Smooth muscle cell (in vitro differentiated cells): ENCODE data around the gene ZMYND19. TPM values are rescaled to one million over a fixed set of nuclear protein-coding genes. Genes with fewer than 3 reads are reported as not detected.
A peak's percentile ranks its signal among the peaks of the same experiment; 100 is the strongest.

Experiments used
- DNase-seq: peaks from one replicate; lab custom pipeline; 2025; ENCODE audit not compliant: unreplicated experiment; lab: John Stamatoyannopoulos, UW
- H2AFZ ChIP-seq: fragments of 200-600 bp; sonication (generic); 2 replicates; pipeline ENCODE4 v1.6.0; 2016; ENCODE audit warnings: antibody characterized with exemption, low read depth, mild to moderate bottlenecking
- H3F3A ChIP-seq: fragments of 200-600 bp; sonication (generic); 2 replicates; pipeline ENCODE4 v1.6.0; 2017; ENCODE audit warnings: antibody characterized with exemption, low read depth
- H3K27ac ChIP-seq: fragments of 200-600 bp; sonication (generic); 2 replicates; pipeline ENCODE4 v1.5.1; 2016; ENCODE audit warnings: low read depth, mild to moderate bottlenecking
- H3K27me3 ChIP-seq: fragments of 200-600 bp; sonication (generic); 2 replicates; pipeline ENCODE4 v1.6.1; 2016; ENCODE audit warnings: low read depth, mild to moderate bottlenecking
- H3K36me3 ChIP-seq: fragments of 200-600 bp; sonication (generic); 2 replicates; pipeline ENCODE4 v1.5.1; 2016; ENCODE audit warnings: low read depth
- H3K4me1 ChIP-seq: fragments of 200-600 bp; sonication (generic); 2 replicates; pipeline ENCODE4 v1.5.1; 2016; ENCODE audit warnings: low read depth
- H3K4me2 ChIP-seq: fragments of 200-600 bp; sonication (generic); 2 replicates; pipeline ENCODE4 v1.6.0; 2016; ENCODE audit warnings: mild to moderate bottlenecking
- H3K4me3 ChIP-seq: fragments of 200-600 bp; sonication (generic); 2 replicates; pipeline ENCODE4 v1.5.1; 2016; ENCODE audit warnings: mild to moderate bottlenecking
- H3K79me2 ChIP-seq: fragments of 200-600 bp; sonication (generic); 2 replicates; pipeline ENCODE4 v1.6.0; 2016; ENCODE audit warnings: low read depth, mild to moderate bottlenecking
- H3K9ac ChIP-seq: fragments of 200-600 bp; sonication (generic); 2 replicates; pipeline ENCODE4 v1.6.0; 2016; ENCODE audit warnings: low read depth
- H3K9me3 ChIP-seq: fragments of 200-600 bp; sonication (generic); replicated peaks from 2 replicates; pipeline ENCODE4 v1.5.1; 2016; ENCODE audit warnings: low read depth
- H4K20me1 ChIP-seq: fragments of 200-600 bp; sonication (generic); 2 replicates; pipeline ENCODE4 v1.6.0; 2016; ENCODE audit warnings: low read depth
- WGBS: methylation state at CpG from one replicate; pipeline ENCODE4 v1.1.7; 2016; ENCODE audit warnings: low lambda C conversion rate; 5-methylcytosine and 5-hydroxymethylcytosine counted together
- polyA plus RNA-seq: library from polyadenylated mRNA; unstranded; fragments of >200 nt; fragmentation: Nextera tagmentation; extraction: Ambion mirVana; gene quantifications from 2 replicates; pipeline ENCODE4 v1.2.1, GENCODE V29; 2016
- total RNA-seq: library from RNA; depleted of rRNA; stranded (reverse); fragments of >200 nt; gene quantifications from 2 replicates; pipeline ENCODE4 v1.2.3, GENCODE V29; 2014
- TF ChIP-seq, protein P1 (sequence below): fragments of 200-600 bp; sonication (generic); IDR thresholded peaks from 2 replicates; pipeline ENCODE4 v1.5.1; 2017; ENCODE audit warnings: borderline replicate concordance, mild to moderate bottlenecking, antibody characterized with exemption; ENCODE audit not compliant: insufficient read depth, poor library complexity, severe bottlenecking

The ZMYND19 gene
- total RNA-seq = 13.5 and 16.6 TPM in 2 replicates
- polyA plus RNA-seq = 37.8 and 41.8 TPM in 2 replicates

GRCh38 chr9:137590469-137591383, at the start of gene ZMYND19:
Gene ZMYND19 (minus strand): TSS chr9:137590512. CDS start chr9:137590263, 249 bp downstream.
- 2% methylated on average over 59 of the region's 113 CpGs for WGBS
- H3K4me3 ChIP-seq = peak within 1 kb of the TSS; percentile 86
- peak within 1 kb of the TSS; percentile 90 for H2AFZ ChIP-seq
- peaks cover 11% of the 10 kb centered on the region for H4K20me1 ChIP-seq
- DNase-seq = peak; percentile 71
- H3K4me2 ChIP-seq = peak within 1 kb of the TSS; percentile 94
- H3F3A ChIP-seq = no peaks in the 10 kb centered on the region
- no peaks in the 10 kb centered on the region for H3K27me3 ChIP-seq
- H3K9me3 ChIP-seq = no peaks in the 10 kb centered on the region
- peaks cover 16% of the 10 kb centered on the region for H3K79me2 ChIP-seq
- H3K27ac ChIP-seq = peak within 1 kb of the TSS; percentile 25
- H3K9ac ChIP-seq = peak within 1 kb of the TSS; percentile 62
- peaks cover 9% of the 10 kb centered on the region for H3K4me1 ChIP-seq
- H3K36me3 ChIP-seq = no peaks in the 10 kb centered on the region
- TF ChIP-seq, protein P1, sequence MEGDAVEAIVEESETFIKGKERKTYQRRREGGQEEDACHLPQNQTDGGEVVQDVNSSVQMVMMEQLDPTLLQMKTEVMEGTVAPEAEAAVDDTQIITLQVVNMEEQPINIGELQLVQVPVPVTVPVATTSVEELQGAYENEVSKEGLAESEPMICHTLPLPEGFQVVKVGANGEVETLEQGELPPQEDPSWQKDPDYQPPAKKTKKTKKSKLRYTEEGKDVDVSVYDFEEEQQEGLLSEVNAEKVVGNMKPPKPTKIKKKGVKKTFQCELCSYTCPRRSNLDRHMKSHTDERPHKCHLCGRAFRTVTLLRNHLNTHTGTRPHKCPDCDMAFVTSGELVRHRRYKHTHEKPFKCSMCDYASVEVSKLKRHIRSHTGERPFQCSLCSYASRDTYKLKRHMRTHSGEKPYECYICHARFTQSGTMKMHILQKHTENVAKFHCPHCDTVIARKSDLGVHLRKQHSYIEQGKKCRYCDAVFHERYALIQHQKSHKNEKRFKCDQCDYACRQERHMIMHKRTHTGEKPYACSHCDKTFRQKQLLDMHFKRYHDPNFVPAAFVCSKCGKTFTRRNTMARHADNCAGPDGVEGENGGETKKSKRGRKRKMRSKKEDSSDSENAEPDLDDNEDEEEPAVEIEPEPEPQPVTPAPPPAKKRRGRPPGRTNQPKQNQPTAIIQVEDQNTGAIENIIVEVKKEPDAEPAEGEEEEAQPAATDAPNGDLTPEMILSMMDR = no peak

DNA sequence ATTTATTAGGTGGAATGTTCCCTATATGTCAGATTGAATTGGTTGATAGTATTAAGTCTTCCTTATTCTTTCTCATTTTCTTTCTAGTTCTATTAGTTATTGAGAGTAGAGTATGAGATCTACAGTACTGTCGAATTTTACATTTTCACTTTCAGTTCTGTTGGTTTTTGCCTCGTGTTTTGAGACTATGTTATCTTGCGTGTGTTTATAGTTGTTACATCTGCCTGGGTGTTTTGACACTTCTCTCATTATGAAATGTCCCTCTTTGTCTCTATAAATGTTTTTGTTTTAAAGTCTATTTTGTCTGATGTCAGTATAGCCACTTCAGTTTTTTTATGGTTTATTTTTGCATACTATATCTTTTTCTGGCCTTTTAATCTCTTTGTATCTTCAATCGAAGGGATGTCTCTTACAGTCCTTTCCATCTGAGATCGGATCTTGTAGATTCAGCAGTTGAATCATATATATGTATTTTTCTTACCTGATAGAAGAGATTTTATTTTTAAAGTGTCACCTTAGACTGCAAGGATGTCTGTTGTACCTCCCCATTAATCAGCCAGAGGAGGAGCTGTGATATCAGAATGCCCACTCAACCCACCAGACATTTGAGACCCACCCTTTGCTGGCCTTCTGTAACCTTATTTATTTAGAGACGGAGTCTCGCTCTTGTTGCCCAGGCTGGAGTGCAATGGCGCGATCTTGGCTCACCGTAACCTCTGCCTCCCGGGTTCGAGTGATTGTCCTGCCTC, 49.2 kb upstream of the ZMYND19 start:
- H3K27ac ChIP-seq = no peak overlapping the region
- no peaks in the 10 kb centered on the region for H3K27me3 ChIP-seq
- H3K9me3 ChIP-seq = no peaks in the 10 kb centered on the region
- H3K4me3 ChIP-seq = no peak overlapping the region
- DNase-seq = no peak
- WGBS = 90% methylated on average over 12 of the region's 12 CpGs
- TF ChIP-seq, protein P1 = no peak
- H3F3A ChIP-seq = no peaks in the 10 kb centered on the region
- no peak overlapping the region for H3K9ac ChIP-seq
- H3K4me1 ChIP-seq = no peaks in the 10 kb centered on the region
- peaks cover 100% of the 10 kb centered on the region for H3K79me2 ChIP-seq
- no peak overlapping the region for H2AFZ ChIP-seq
- H3K4me2 ChIP-seq = no peak overlapping the region
- no peaks in the 10 kb centered on the region for H3K36me3 ChIP-seq
- peaks cover 99% of the 10 kb centered on the region for H4K20me1 ChIP-seq

DNA sequence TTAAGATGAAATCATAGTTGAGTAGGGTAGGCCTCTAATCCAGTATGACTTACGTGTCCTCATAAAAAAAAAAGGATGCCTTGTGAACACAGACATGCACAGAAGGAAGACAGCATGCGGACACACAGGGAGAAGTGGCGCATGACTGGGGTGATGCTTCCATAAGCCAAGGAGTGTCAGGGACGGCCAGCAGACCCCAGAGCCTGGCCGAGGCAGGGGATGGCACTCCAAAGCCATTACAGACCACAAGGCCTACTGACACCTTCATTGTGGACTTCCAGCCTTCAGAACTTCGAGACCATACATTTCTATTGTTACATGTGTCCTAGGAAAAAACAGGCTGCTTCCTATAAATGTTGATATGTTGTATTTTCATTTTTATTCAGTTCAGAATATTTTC, 48.4 kb upstream of the ZMYND19 start:
- H2AFZ ChIP-seq = no peak overlapping the region
- WGBS = 84% methylated on average over 6 of the region's 6 CpGs

More for the DNA sequence above, 48.4 kb upstream of the ZMYND19 start:
- H3K27me3 ChIP-seq = no peaks in the 10 kb centered on the region
- H3K79me2 ChIP-seq = peaks cover 100% of the 10 kb centered on the region
- H3K9ac ChIP-seq = no peak overlapping the region
- H3K4me3 ChIP-seq = no peak overlapping the region
- no peaks in the 10 kb centered on the region for H3K36me3 ChIP-seq
- no peaks in the 10 kb centered on the region for H3K4me1 ChIP-seq
- no peak for DNase-seq
- no peak overlapping the region for H3K4me2 ChIP-seq
- H4K20me1 ChIP-seq = peaks cover 99% of the 10 kb centered on the region
- H3K9me3 ChIP-seq = no peaks in the 10 kb centered on the region
- no peak overlapping the region for H3K27ac ChIP-seq
- TF ChIP-seq, protein P1 = no peak
- peaks cover 5% of the 10 kb centered on the region for H3F3A ChIP-seq
